IPS DF 6.9 (cell line): ENCODE data around the gene TSPAN17.
"Not testable (repeated sequence)": the region's sequence is repeated elsewhere in the genome, so short reads cannot be mapped to it uniquely, and the experiment has no call there.

Experiments used
- DNase-seq: peaks from one replicate; pipeline ENCODE4 v3.0.0-alpha.2; 2013; ENCODE audit warnings: low read depth, low spot score
- H3K27ac ChIP-seq: one replicate; pipeline ENCODE4 v1.5.1; 2013; ENCODE audit warnings: low read length, control low read depth
- H3K27me3 ChIP-seq: 2 replicates; pipeline ENCODE4 v1.6.1; 2013; ENCODE audit warnings: mild to moderate bottlenecking, low read length; ENCODE audit not compliant: control insufficient read depth, insufficient read depth
- H3K36me3 ChIP-seq: 2 replicates; pipeline ENCODE4 v1.6.1; 2013; ENCODE audit warnings: low read length; ENCODE audit not compliant: control insufficient read depth, insufficient read depth
- H3K4me1 ChIP-seq: 2 replicates; pipeline ENCODE4 v1.6.1; 2013; ENCODE audit warnings: low read length; ENCODE audit not compliant: control insufficient read depth, insufficient read depth
- H3K4me3 ChIP-seq: 2 replicates; pipeline ENCODE4 v1.5.1; 2013; ENCODE audit warnings: mild to moderate bottlenecking, low read length
- H3K9me3 ChIP-seq: 2 replicates; pipeline ENCODE4 v1.6.1; 2013; ENCODE audit warnings: low read length, inconsistent platforms; ENCODE audit not compliant: control insufficient read depth, insufficient read depth
- WGBS: extraction: QIAGEN DNeasy Blood & Tissue Kit; methylation state at CpG from one replicate; pipeline ENCODE4 v1.1.7; 2013; ENCODE audit warnings: mixed read lengths, missing lambda C conversion rate; ENCODE audit not compliant: insufficient read length, insufficient coverage; 5-methylcytosine and 5-hydroxymethylcytosine counted together

The TSPAN17 gene

DNA sequence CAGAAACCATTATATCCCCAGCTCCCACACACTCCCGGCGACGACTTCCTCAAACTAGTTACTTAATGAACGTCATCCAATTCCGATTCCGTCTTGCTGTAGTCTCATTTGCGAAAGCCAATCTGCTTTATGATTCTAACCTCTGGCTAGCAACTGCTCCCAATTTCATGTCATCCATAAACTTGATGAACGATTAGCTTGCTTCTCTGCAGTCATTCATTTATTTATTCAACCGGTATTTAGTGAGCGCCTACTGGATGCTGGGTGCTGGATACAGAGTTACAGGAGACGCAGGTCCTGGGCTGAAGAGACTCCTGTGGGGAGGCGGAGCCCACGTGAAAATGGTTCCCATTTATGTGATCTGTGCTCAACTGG is 46.2 kb downstream of the TSPAN17 start:
- peaks cover 23% of the 10 kb centered on the region for H3K4me1 ChIP-seq
- WGBS, result no CpG with 5 or more reads among the region's 13 CpGs
- no peaks in the 10 kb centered on the region for H3K9me3 ChIP-seq
- H3K36me3 ChIP-seq, result no peaks in the 10 kb centered on the region
- no peaks in the 10 kb centered on the region for H3K27me3 ChIP-seq
- no peak overlapping the region for H3K27ac ChIP-seq
- DNase-seq, result no peak
- H3K4me3 ChIP-seq, result no peak overlapping the region

DNA sequence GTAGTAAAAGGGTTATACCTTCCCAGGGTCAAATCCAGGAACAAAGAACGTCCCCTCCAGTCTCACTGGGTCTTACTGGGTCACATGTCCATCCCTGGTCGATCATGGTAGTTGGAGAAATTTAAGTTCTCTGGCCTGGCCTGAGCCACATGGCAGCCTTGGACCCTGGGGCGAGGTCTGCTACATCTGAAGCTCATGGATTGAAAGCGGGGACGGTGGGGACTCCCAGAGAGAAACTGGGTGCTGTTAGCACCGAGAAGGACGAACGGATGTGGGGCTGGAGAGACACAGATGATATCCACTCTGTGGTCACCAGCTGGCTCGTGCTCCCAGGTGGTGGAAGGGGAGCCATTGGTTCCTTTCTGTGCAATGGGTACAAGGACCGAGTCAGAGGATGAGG is 46.9 kb downstream of the TSPAN17 start:
- Histone ChIP-seq H3K4me3 (no peak overlapping the region), H3K4me1 (peaks cover 23% of the 10 kb centered on the region), H3K27me3 (no peaks in the 10 kb centered on the region), H3K36me3 (no peaks in the 10 kb centered on the region), H3K9me3 (no peaks in the 10 kb centered on the region), H3K27ac (no peak overlapping the region)
- DNase-seq, result no peak
- WGBS, result no CpG with 5 or more reads among the region's 10 CpGs

DNA sequence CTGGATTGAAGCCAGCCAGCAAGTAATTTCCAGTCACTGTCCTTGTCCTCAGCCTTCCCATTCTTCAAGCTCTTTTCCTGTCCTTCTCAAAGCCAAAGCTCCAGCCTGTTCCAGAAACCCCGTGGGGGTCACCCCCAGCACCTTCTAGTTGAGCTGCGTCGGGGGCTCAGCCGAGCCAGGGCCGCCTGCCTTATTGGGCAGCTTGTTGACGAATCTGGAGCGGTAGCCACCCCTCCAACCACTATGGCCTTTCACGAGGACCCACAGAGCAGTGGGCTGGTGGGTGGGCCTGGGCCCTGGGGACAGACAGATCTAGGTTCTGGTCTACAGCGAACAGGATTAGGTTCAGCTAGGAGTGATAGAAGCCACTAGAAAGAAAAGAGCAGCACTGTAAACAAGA is 47.3 kb downstream of the TSPAN17 start:
- Histone ChIP-seq H3K36me3 (no peaks in the 10 kb centered on the region), H3K27me3 (no peaks in the 10 kb centered on the region), H3K4me1 (peaks cover 23% of the 10 kb centered on the region), H3K4me3 (no peak overlapping the region), H3K27ac (no peak overlapping the region), H3K9me3 (no peaks in the 10 kb centered on the region)
- WGBS, result no CpG with 5 or more reads among the region's 9 CpGs
- no peak for DNase-seq

DNA sequence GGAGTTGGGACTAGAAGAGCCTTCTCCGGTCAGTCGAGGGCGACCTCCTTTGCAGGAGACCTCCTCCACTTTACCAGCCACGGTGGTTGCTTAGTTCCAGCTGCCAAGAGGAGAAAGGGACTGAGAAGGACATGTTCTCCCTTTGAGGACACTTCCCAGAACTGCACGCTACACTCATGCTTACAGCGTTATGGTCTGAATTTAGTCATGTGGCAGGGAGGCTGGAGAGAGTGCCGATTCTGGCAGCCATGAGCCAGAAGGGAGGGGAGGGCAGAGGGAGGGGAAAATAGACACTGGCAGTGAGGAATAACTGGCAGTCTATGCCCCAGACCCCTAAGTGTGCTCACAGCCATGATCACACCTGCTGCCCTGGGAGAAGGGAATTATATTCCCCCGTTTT is 47.8 kb downstream of the TSPAN17 start:
- H3K27me3 ChIP-seq, result no peaks in the 10 kb centered on the region
- DNase-seq, result no peak
- H3K4me3 ChIP-seq, result no peak overlapping the region
- H3K36me3 ChIP-seq, result no peaks in the 10 kb centered on the region
- no peak overlapping the region for H3K27ac ChIP-seq
- peaks cover 23% of the 10 kb centered on the region for H3K4me1 ChIP-seq
- WGBS, result no CpG with 5 or more reads among the region's 8 CpGs
- H3K9me3 ChIP-seq, result no peaks in the 10 kb centered on the region

DNA sequence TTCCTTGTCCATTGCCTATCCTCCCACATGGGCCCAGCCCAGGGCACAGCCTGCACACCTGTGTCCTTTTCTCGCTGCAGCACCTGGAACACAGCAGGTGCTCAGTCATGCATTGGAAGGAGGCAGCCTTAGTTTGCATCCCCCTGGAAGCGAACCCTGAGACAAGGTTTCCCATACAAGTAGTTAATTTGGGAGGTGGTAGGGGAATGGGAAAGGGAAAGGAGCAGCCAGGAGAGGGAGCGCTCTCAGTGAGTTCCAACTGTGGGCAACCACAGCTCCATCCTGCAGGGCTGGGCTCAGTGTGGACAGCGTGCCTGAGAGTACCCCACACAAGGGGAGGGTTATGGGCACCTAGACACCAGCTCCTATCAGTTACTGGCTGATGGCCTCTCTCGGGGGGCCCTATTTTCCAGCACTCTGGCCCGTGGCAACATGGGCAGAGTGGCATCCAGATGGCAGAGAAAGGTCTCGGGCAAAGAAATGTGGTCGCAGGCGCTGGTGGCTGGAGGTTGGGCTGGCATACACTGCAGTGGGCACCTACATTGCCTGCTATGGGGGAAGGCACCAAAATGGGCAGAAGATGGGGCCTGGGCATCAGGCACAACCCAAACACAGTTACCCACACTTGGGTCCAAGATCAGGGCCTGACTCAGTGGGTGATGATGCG is 50.1 kb downstream of the TSPAN17 start:
- H3K27me3 ChIP-seq, result no peaks in the 10 kb centered on the region

DNA sequence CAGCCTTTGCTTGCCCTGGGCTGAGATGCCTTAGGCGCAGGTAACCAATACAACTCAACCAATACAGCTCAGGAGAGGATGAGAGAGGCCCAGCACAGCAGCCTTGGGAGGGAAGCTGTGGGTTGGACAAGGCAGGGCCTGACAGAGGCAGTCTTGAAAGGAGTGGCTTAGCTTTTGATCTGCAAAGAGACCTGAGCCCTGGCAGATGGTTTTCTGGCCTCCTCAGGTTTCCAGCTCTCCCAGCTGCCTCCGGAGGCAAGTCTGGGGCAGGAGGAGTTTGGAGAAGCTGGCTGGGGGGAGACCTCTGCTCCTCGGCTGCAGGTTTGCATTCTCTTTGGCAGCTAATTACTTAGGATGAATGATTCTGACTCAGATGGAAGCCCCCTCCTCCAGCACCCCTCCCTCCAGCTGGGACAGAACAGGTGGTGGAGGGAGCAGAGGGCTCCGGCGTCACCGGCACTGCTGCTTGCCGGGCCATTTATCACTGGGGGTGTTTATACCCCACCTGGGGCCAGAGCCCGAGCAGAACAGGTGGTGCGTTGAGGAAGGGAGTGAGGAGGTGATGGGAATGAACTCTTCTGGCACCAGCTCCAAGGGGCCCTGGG is 50.8 kb downstream of the TSPAN17 start:
- Histone ChIP-seq H3K27ac (no peak overlapping the region), H3K9me3 (no peaks in the 10 kb centered on the region), H3K36me3 (no peaks in the 10 kb centered on the region), H3K4me3 (no peak overlapping the region), H3K4me1 (peaks cover 22% of the 10 kb centered on the region), H3K27me3 (no peaks in the 10 kb centered on the region)
- DNase-seq, result no peak
- WGBS, result no CpG with 5 or more reads among the region's 9 CpGs

More for the DNA sequence above, 50.1 kb downstream of the TSPAN17 start:
- Histone ChIP-seq H3K4me3 (no peak overlapping the region), H3K36me3 (no peaks in the 10 kb centered on the region), H3K9me3 (no peaks in the 10 kb centered on the region), H3K4me1 (peaks cover 26% of the 10 kb centered on the region), H3K27ac (no peak overlapping the region)
- DNase-seq, result no peak
- WGBS, result no CpG with 5 or more reads among the region's 10 CpGs

DNA sequence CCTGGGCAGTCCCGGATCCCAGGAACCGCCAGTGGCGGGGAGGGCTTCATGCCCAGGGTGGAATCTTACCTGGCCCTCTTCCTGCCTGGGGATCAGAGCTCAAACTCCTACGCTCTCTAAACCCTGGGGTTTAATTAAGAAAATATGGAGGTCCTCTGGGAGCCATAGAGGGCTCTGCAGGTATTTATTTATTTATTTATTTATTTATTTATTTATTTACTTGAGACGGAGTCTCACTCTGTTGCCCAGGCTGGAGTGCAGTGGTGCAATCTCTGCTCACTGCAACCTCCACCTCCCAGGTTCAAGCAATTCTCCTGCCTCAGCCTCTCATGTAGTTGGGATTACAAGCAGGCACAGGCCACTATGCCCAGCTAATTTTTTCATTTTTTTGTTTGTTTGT is 52.2 kb downstream of the TSPAN17 start:
- not testable (repeated sequence) for H3K36me3 ChIP-seq, H3K27me3 ChIP-seq, H3K4me3 ChIP-seq, H3K27ac ChIP-seq, H3K9me3 ChIP-seq, DNase-seq
- peaks cover 22% of the 10 kb centered on the region for H3K4me1 ChIP-seq
- no CpG with 5 or more reads among the region's 5 CpGs for WGBS

DNA sequence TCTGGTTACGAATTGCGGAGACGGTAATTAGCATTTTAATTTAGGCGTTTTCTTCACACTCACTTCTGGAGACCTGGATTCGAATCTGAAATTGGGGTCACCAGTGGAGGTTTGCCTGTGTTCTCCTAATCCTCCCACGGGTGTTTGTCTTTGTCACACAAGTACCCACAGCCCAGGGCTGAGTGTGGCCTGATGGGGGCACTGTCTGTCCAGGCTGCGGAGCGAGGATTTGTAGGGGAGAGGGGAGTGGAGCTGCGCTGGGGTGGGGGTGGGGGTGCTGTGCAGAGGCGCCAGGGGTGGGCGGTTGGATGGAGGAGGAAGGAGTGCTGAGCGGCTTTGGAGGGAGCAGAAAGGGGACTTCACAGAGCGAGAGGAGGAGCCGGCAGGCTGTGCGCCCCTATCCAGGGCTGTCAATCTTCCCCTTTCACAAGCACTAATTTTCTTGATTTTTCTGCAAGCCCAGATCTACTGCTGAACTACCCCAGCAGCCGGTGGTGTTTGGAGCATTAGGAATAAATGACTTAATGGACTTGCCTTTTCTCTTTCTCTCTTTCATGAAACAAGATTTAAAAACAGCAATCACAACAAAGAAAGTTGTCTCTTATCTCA is 53.1 kb downstream of the TSPAN17 start:
- no peak overlapping the region for H3K27ac ChIP-seq
- DNase-seq, result no peak
- no peaks in the 10 kb centered on the region for H3K27me3 ChIP-seq

DNA sequence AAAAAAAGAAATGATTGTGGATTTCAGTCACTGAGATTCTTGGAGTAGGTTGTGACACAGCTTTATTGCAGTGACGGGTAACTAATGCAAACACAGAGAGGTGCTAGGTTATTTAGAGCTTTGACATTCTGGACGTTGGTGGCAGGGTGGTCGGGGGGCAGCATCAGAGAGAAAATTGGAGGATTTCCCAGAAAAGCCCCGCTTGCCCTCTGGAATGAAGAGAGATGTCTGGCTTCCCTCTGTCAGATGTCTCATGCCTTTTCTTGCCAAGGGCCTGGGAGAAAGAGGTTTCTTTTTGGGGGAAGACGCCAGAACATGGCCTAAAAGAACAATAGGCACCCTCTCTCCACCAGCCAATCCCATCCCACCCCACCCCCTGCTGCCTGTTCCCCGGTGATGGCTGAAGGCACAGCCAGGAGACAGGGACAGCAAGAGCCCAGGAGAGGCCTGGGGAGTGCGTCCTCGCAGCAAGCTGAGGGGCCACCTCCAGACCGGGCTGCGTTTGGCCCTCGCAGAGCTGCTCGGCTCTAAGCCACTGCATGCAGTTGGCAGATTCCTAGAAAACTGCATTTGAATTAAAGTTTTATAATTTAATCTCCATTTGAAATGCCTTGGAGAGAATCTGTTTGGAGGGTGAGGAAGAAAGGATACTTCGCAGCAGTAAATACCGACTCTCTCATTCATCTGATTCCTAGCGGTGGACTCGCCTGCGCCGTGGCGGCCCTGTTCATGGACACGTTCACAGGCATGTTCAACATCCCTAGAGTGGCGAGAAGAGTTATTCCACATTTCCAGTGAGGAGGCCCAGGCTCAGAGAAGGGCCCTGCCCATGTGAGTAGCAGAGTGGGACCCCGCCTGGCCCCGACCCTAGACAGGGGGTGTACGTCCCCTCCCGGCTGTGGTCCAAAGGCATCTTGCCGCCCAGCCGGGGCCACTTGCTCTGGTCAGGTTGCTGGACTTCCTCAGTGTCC is 55.7 kb downstream of the TSPAN17 start:
- Histone ChIP-seq H3K27me3 (no peaks in the 10 kb centered on the region), H3K9me3 (no peaks in the 10 kb centered on the region), H3K4me3 (no peak overlapping the region), H3K4me1 (peaks cover 7% of the 10 kb centered on the region; the same call in 1 of the 2 replicates), H3K36me3 (no peaks in the 10 kb centered on the region), H3K27ac (no peak overlapping the region)
- no CpG with 5 or more reads among the region's 27 CpGs for WGBS
- no peak for DNase-seq

More for the DNA sequence above, 53.1 kb downstream of the TSPAN17 start:
- Histone ChIP-seq H3K4me1 (peaks cover 22% of the 10 kb centered on the region), H3K36me3 (no peaks in the 10 kb centered on the region), H3K9me3 (no peaks in the 10 kb centered on the region), H3K4me3 (no peak overlapping the region)
- no CpG with 5 or more reads among the region's 16 CpGs for WGBS

DNA sequence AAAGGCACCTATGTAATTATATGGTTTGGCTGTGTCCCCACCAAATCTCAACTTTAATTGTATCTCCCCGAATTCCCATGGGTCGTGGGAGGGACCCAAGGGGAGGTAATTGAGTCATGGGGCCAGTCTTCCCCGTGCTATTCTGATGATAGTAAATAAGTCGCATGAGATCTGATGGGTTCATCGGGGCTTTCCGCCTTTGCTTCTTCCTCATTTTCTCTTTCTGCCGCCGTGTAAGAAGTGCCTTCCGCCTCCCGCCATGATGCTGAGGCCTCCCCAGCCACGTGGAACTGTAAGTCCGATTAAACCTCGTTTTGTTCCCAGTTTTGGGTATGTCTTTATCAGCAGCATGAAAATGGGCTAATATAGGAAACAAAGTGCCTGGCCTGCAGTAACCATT is 56.6 kb downstream of the TSPAN17 start:
- H3K4me1 ChIP-seq, result peaks cover 3% of the 10 kb centered on the region; the same call in 1 of the 2 replicates
- no peaks in the 10 kb centered on the region for H3K9me3 ChIP-seq
- no peak for DNase-seq
- no peak overlapping the region for H3K27ac ChIP-seq
- H3K36me3 ChIP-seq, result no peaks in the 10 kb centered on the region
- no peak overlapping the region for H3K4me3 ChIP-seq
- H3K27me3 ChIP-seq, result no peaks in the 10 kb centered on the region
- WGBS, result no CpG with 5 or more reads among the region's 13 CpGs
